Muscle of leg (tissue), 11 donors: ENCODE results near the gene TBC1D22B. TPM values are rescaled to one million over a fixed set of nuclear protein-coding genes. Genes with fewer than 3 reads are reported as not detected.
A peak's percentile ranks its signal among the peaks of the same experiment; 100 is the strongest.
"Not testable (repeated sequence)": the region's sequence is repeated elsewhere in the genome, so short reads cannot be mapped to it uniquely, and the experiment has no call there.

Experiments used
- DNase-seq: peaks from one replicate; pipeline ENCODE4 v3.0.0; 2013
- H3K27ac ChIP-seq: one replicate; pipeline ENCODE4 v1.5.1; 2013; ENCODE audit warnings: mild to moderate bottlenecking, low read length, control low read depth
- H3K27me3 ChIP-seq: one replicate; pipeline ENCODE4 v1.6.1; 2013; ENCODE audit warnings: low read length; ENCODE audit not compliant: control insufficient read depth, insufficient read depth
- H3K36me3 ChIP-seq: one replicate; pipeline ENCODE4 v1.6.1; 2013; ENCODE audit warnings: low read length; ENCODE audit not compliant: control insufficient read depth, insufficient read depth
- H3K4me1 ChIP-seq: one replicate; pipeline ENCODE4 v1.6.1; 2013; ENCODE audit warnings: low read length; ENCODE audit not compliant: control insufficient read depth, insufficient read depth
- H3K4me3 ChIP-seq: one replicate; pipeline ENCODE4 v1.5.1; 2013; ENCODE audit warnings: low read length, control low read depth
- H3K9me3 ChIP-seq: replicated peaks from 2 replicates; pipeline ENCODE4 v1.6.1; 2013; ENCODE audit warnings: low read depth, low read length; ENCODE audit not compliant: control insufficient read depth
- WGBS: methylation state at CpG from one replicate; pipeline ENCODE4 v1.1.5; 2013; ENCODE audit warnings: missing lambda C conversion rate; ENCODE audit not compliant: insufficient coverage; 5-methylcytosine and 5-hydroxymethylcytosine counted together
- polyA plus RNA-seq, 8 donors: library from polyadenylated mRNA; unstranded; fragments of 120-200 nt; gene quantifications; one replicate each; pipeline versions ENCODE4 v1.2.1 to v1.2.3, GENCODE V29; 2013; ENCODE audit warnings: inconsistent platforms in 1 of 8, low replicate concordance in 1 of 8; ENCODE audit not compliant: insufficient read length in 8 of 8, insufficient read depth in 1 of 8
- total RNA-seq: library from RNA; stranded (reverse); fragments of 120-200 nt; gene quantifications from one replicate; pipeline ENCODE4 v1.2.4, GENCODE V29; 2013

Gene TBC1D22B
- total and polyA plus RNA-seq, 9 donors, result 3.9 to 8.3 (median 7.0) TPM

GRCh38 chr6:37302086-37302686, 44.6 kb downstream of the TBC1D22B start:
- Histone ChIP-seq H3K36me3 (peaks cover 27% of the 10 kb centered on the region), H3K4me3 (no peak overlapping the region), H3K9me3 (no peaks in the 10 kb centered on the region), H3K27ac (no peak overlapping the region), H3K27me3 (no peaks in the 10 kb centered on the region), H3K4me1 (peaks cover 6% of the 10 kb centered on the region)
- WGBS, result no CpG with 5 or more reads among the region's 1 CpG
- DNase-seq, result no peak

- peaks cover 27% of the 10 kb centered on the region for H3K36me3 ChIP-seq
- H3K4me1 ChIP-seq, result peaks cover 8% of the 10 kb centered on the region
Observed at GRCh38 chr6:37303091-37303660, 45.6 kb downstream of the TBC1D22B start.

GRCh38 chr6:37303891-37304503, 46.4 kb downstream of the TBC1D22B start:
- Histone ChIP-seq H3K9me3 (no peaks in the 10 kb centered on the region), H3K36me3 (peaks cover 27% of the 10 kb centered on the region), H3K4me3 (no peak overlapping the region), H3K27me3 (no peaks in the 10 kb centered on the region), H3K4me1 (peaks cover 11% of the 10 kb centered on the region), H3K27ac (no peak overlapping the region)
- peak; percentile 54 for DNase-seq
- WGBS, result no CpG with 5 or more reads among the region's 3 CpGs

More at GRCh38 chr6:37303091-37303660, 45.6 kb downstream of the TBC1D22B start:
- Histone ChIP-seq H3K4me3 (no peak overlapping the region), H3K27me3 (no peaks in the 10 kb centered on the region), H3K27ac (no peak overlapping the region), H3K9me3 (no peaks in the 10 kb centered on the region)
- WGBS, result 61% methylated on average over 5 of the region's 6 CpGs
- no peak for DNase-seq

GRCh38 chr6:37304766-37305165, 47.2 kb downstream of the TBC1D22B start:
- 90% methylated on average over 4 of the region's 7 CpGs for WGBS
- peaks cover 11% of the 10 kb centered on the region for H3K4me1 ChIP-seq
- no peak overlapping the region for H3K27ac ChIP-seq
- H3K9me3 ChIP-seq, result no peaks in the 10 kb centered on the region
- no peak overlapping the region for H3K4me3 ChIP-seq
- H3K36me3 ChIP-seq, result peaks cover 24% of the 10 kb centered on the region
- H3K27me3 ChIP-seq, result no peaks in the 10 kb centered on the region
- no peak for DNase-seq

GRCh38 chr6:37305841-37306425, 48.4 kb downstream of the TBC1D22B start:
- Histone ChIP-seq H3K36me3 (peaks cover 24% of the 10 kb centered on the region), H3K27ac (no peak overlapping the region)
- 84% methylated on average over 4 of the region's 4 CpGs for whole genome bisulfite sequencing

GRCh38 chr6:37306624-37307222, 49.2 kb downstream of the TBC1D22B start:
- no peak overlapping the region for H3K4me3 ChIP-seq
- no peaks in the 10 kb centered on the region for H3K9me3 ChIP-seq
- peaks cover 21% of the 10 kb centered on the region for H3K36me3 ChIP-seq
- H3K4me1 ChIP-seq, result peaks cover 11% of the 10 kb centered on the region
- no peak for DNase-seq
- no peak overlapping the region for H3K27ac ChIP-seq
- no peaks in the 10 kb centered on the region for H3K27me3 ChIP-seq
- 90% methylated on average over 2 of the region's 4 CpGs for WGBS

More at GRCh38 chr6:37305841-37306425, 48.4 kb downstream of the TBC1D22B start:
- Histone ChIP-seq H3K27me3 (no peaks in the 10 kb centered on the region), H3K4me1 (peaks cover 11% of the 10 kb centered on the region), H3K4me3 (no peak overlapping the region), H3K9me3 (no peaks in the 10 kb centered on the region)
- no peak for DNase-seq

GRCh38 chr6:37307484-37307883, 49.9 kb downstream of the TBC1D22B start:
- H3K27ac ChIP-seq, result peak overlapping the region; percentile 30
- not testable (repeated sequence) for H3K4me3 ChIP-seq, DNase-seq, H3K27me3 ChIP-seq, H3K9me3 ChIP-seq
- H3K36me3 ChIP-seq, result peaks cover 19% of the 10 kb centered on the region
- H3K4me1 ChIP-seq, result peaks cover 11% of the 10 kb centered on the region
- WGBS, result 69% methylated on average over 5 of the region's 10 CpGs

GRCh38 chr6:37308069-37308815, 50.7 kb downstream of the TBC1D22B start:
- Histone ChIP-seq H3K9me3 (no peaks in the 10 kb centered on the region), H3K4me1 (peaks cover 11% of the 10 kb centered on the region), H3K36me3 (peaks cover 16% of the 10 kb centered on the region), H3K27me3 (no peaks in the 10 kb centered on the region), H3K4me3 (no peak overlapping the region), H3K27ac (peak overlapping the region; percentile 30)
- 21% methylated on average over 2 of the region's 5 CpGs for WGBS
- peak; percentile 90 for DNase-seq

GRCh38 chr6:37309046-37309445, 51.5 kb downstream of the TBC1D22B start:
- Histone ChIP-seq H3K4me1 (peaks cover 11% of the 10 kb centered on the region), H3K4me3 (no peak overlapping the region), H3K27me3 (no peaks in the 10 kb centered on the region), H3K36me3 (peaks cover 20% of the 10 kb centered on the region), H3K27ac (no peak overlapping the region), H3K9me3 (no peaks in the 10 kb centered on the region)
- no peak for DNase-seq
- 100% methylated on average over 1 of the region's 1 CpG for WGBS
